Hematopoietic multipotent progenitor cell treated with erythropoietin and hydrocortisone succinate and interleukin-3 and kit ligand, for 15 days (in vitro differentiated cells): Measurements from ENCODE around the gene PRSS38.
"Not testable (repeated sequence)": the region's sequence is repeated elsewhere in the genome, so short reads cannot be mapped to it uniquely, and the experiment has no call there.

ENCODE experiments used
- DNase-seq: peaks from one replicate; pipeline ENCODE4 v3.0.0-alpha.2; 2015; ENCODE audit warnings: low spot score

The PRSS38 gene

GRCh38 chr1:227845519-227845918, 30.0 kb downstream of the PRSS38 start:
- no peak for DNase-seq

GRCh38 chr1:227846265-227846858, 30.9 kb downstream of the PRSS38 start:
- DNase-seq, result no peak

- DNase-seq, result not testable (repeated sequence)
These were observed 31.6 kb downstream of the PRSS38 start for GRCh38 chr1:227847046-227847445.

GRCh38 chr1:227848430-227848932, 33.0 kb downstream of the PRSS38 start:
- no peak for DNase-seq

GRCh38 chr1:227849251-227849650, 33.8 kb downstream of the PRSS38 start:
- DNase-seq, result no peak

GRCh38 chr1:227854189-227854588, 38.7 kb downstream of the PRSS38 start:
- no peak for DNase-seq

- no peak for DNase-seq
These were observed 40.2 kb downstream of the PRSS38 start for GRCh38 chr1:227855687-227856086.

GRCh38 chr1:227856147-227856858, 40.8 kb downstream of the PRSS38 start:
- no peak for DNase-seq

- no peak for DNase-seq
These were observed 49.4 kb downstream of the PRSS38 start for GRCh38 chr1:227864882-227865281.

- no peak for DNase-seq
These were observed 53.9 kb downstream of the PRSS38 start for GRCh38 chr1:227869279-227869842.

GRCh38 chr1:227869851-227870305, 54.4 kb downstream of the PRSS38 start:
- no peak for DNase-seq

GRCh38 chr1:227870366-227870765, 54.9 kb downstream of the PRSS38 start:
- DNase-seq, result no peak

- DNase-seq, result not testable (repeated sequence)
These were observed 56.4 kb downstream of the PRSS38 start for GRCh38 chr1:227871892-227872291.

- DNase-seq, result not testable (repeated sequence)
These were observed 62.3 kb downstream of the PRSS38 start for GRCh38 chr1:227877810-227878209.

- no peak for DNase-seq
These were observed 65.0 kb downstream of the PRSS38 start for GRCh38 chr1:227880342-227880924.

- no peak for DNase-seq
These were observed 67.6 kb downstream of the PRSS38 start for GRCh38 chr1:227883073-227883520.

- no peak for DNase-seq
These were observed 68.3 kb downstream of the PRSS38 start for GRCh38 chr1:227883641-227884301.

- DNase-seq, result no peak
These were observed 69.1 kb downstream of the PRSS38 start for GRCh38 chr1:227884370-227885134.

- DNase-seq, result no peak
These were observed 69.7 kb downstream of the PRSS38 start for GRCh38 chr1:227885135-227885647.

- peak; percentile 30 for DNase-seq
These were observed 70.4 kb downstream of the PRSS38 start for GRCh38 chr1:227885648-227886502.
